Measurements from ENCODE around the gene LLCFC1. TPM values are rescaled to one million over a fixed set of nuclear protein-coding genes. Genes with fewer than 3 reads are reported as not detected.

The LLCFC1 gene
- total and polyA plus RNA-seq, 11 donors = not detected

GRCh38 chr7:142935941-142936565, 3.2 kb upstream of the LLCFC1 start:
- Histone ChIP-seq H3K9me3 (no peaks in the 10 kb centered on the region), H3K27me3 (peaks cover 0 to 10% (median 0%) of the 10 kb centered on the region in 9 donors), H3K4me1 (peaks cover 0 to 5% (median 0%) of the 10 kb centered on the region in 12 donors), H3K4me3 (no peak overlapping the region), H3K27ac (no peak overlapping the region), H3K36me3 (no peaks in the 10 kb centered on the region)
- ATAC-seq (no peak), DNase-seq (no peak)
- 81 to 90% (median 83%) methylated on average over 12 of the region's 12 CpGs for WGBS, 4 donors
- intact Hi-C loops (cut with DNase I) = no loop called here
- TF ChIP-seq CTCF (IDR thresholded peaks at IDR 0.05) (no peak), POLR2A (IDR thresholded peaks at IDR 0.05) (no peak)

GRCh38 chr7:142938611-142939010, 673 bp upstream of the LLCFC1 start:
- 92 to 97% (median 96%) methylated on average over 4 of the region's 4 CpGs for WGBS, 4 donors
- no peak overlapping the region for H3K27ac ChIP-seq
- no peak for ATAC-seq
- peaks cover 0 to 7% (median 0%) of the 10 kb centered on the region in 12 donors for H3K4me1 ChIP-seq
- TF ChIP-seq POLR2A (IDR thresholded peaks at IDR 0.05) (no peak), CTCF (IDR thresholded peaks at IDR 0.05) (no peak)
- intact Hi-C loops (cut with DNase I) = no loop called here
- no peaks in the 10 kb centered on the region for H3K36me3 ChIP-seq
- no peak overlapping the region for H3K4me3 ChIP-seq
- H3K9me3 ChIP-seq = no peaks in the 10 kb centered on the region
- H3K27me3 ChIP-seq = peaks cover 0 to 4% (median 0%) of the 10 kb centered on the region in 9 donors
- DNase-seq = no peak

- WGBS, 4 donors = 23 to 32% (median 29%) methylated on average over 10 of the region's 10 CpGs
- no peak for DNase-seq
- TF ChIP-seq CTCF (IDR thresholded peaks at IDR 0.05) (no peak), POLR2A (IDR thresholded peaks at IDR 0.05) (no peak)
- peaks cover 0 to 7% (median 0%) of the 10 kb centered on the region in 12 donors for H3K4me1 ChIP-seq
- peak in 1 of 4 donors; percentile 24 for ATAC-seq
- no peak overlapping the region for H3K4me3 ChIP-seq
- H3K9me3 ChIP-seq = no peaks in the 10 kb centered on the region
- intact Hi-C loops (cut with DNase I) = no loop called here
- H3K36me3 ChIP-seq = no peaks in the 10 kb centered on the region
- H3K27ac ChIP-seq = no peak overlapping the region
- H3K27me3 ChIP-seq = no peaks in the 10 kb centered on the region
Measured at GRCh38 chr7:142940966-142941535, 1.8 kb downstream of the LLCFC1 start.

GRCh38 chr7:142941541-142941940, 2.3 kb downstream of the LLCFC1 start:
- WGBS, 4 donors = 82 to 90% (median 85%) methylated on average over 7 of the region's 7 CpGs
- H3K27me3 ChIP-seq = no peaks in the 10 kb centered on the region
- no peak for TF ChIP-seq CTCF (IDR thresholded peaks at IDR 0.05)
- no peak for TF ChIP-seq POLR2A (IDR thresholded peaks at IDR 0.05)
- H3K4me3 ChIP-seq = no peak overlapping the region
- DNase-seq (no peak), ATAC-seq (no peak)
- H3K4me1 ChIP-seq = peaks cover 0 to 7% (median 0%) of the 10 kb centered on the region in 12 donors
- H3K27ac ChIP-seq = no peak overlapping the region
- intact Hi-C loops (cut with DNase I) = no loop called here
- H3K9me3 ChIP-seq = no peaks in the 10 kb centered on the region
- no peaks in the 10 kb centered on the region for H3K36me3 ChIP-seq
